Trophoblast cell (in vitro differentiated cells and primary cell): ENCODE data around the gene GLDN.
"Not testable (repeated sequence)": the region's sequence is repeated elsewhere in the genome, so short reads cannot be mapped to it uniquely, and the experiment has no call there.

Source experiments
- DNase-seq, 2 donors: peaks; one replicate each; pipeline ENCODE4 v3.0.0-alpha.2; 2016
- H2AFZ ChIP-seq: 2 replicates; pipeline ENCODE4 v1.6.1; 2013; ENCODE audit warnings: low read length, moderate library complexity, mild to moderate bottlenecking; ENCODE audit not compliant: insufficient read depth, poor library complexity
- H2AK5ac ChIP-seq: 2 replicates; pipeline ENCODE4 v1.6.1; 2013; ENCODE audit warnings: mild to moderate bottlenecking, low read length
- H2BK120ac ChIP-seq: 2 replicates; pipeline ENCODE4 v1.6.1; 2013; ENCODE audit warnings: low read length, mild to moderate bottlenecking, moderate library complexity; ENCODE audit not compliant: insufficient read depth, poor library complexity
- H2BK12ac ChIP-seq: 2 replicates; pipeline ENCODE4 v1.6.1; 2013; ENCODE audit warnings: mild to moderate bottlenecking, low read length, moderate library complexity
- H2BK5ac ChIP-seq: 2 replicates; pipeline ENCODE4 v1.6.1; 2013; ENCODE audit warnings: low read length, low read depth, moderate library complexity, mild to moderate bottlenecking; ENCODE audit not compliant: poor library complexity
- H3K14ac ChIP-seq: 2 replicates; pipeline ENCODE4 v1.6.1; 2013; ENCODE audit warnings: mild to moderate bottlenecking, low read length
- H3K18ac ChIP-seq: 2 replicates; pipeline ENCODE4 v1.6.1; 2013; ENCODE audit warnings: mild to moderate bottlenecking, low read length
- H3K23ac ChIP-seq: 2 replicates; pipeline ENCODE4 v1.6.1; 2013; ENCODE audit warnings: low read length
- H3K27ac ChIP-seq: 2 replicates; pipeline ENCODE4 v1.5.1; 2013; ENCODE audit warnings: low read depth, mild to moderate bottlenecking, inconsistent platforms, low read length, moderate library complexity
- H3K27me3 ChIP-seq: 2 replicates; pipeline ENCODE4 v1.6.1; 2013; ENCODE audit warnings: inconsistent platforms, mild to moderate bottlenecking, low read length, moderate library complexity; ENCODE audit not compliant: insufficient read depth
- H3K36me3 ChIP-seq, 2 experiments: 1 replicate in 1 of 2; 2 replicates in 1 of 2; pipeline ENCODE4 v1.6.1; 2013; ENCODE audit warnings: low read length in 2 of 2, mild to moderate bottlenecking in 2 of 2, moderate library complexity in 1 of 2; ENCODE audit not compliant: insufficient read depth in 2 of 2, control insufficient read depth in 1 of 2
- H3K4ac ChIP-seq: 2 replicates; pipeline ENCODE4 v1.6.1; 2013; ENCODE audit warnings: low read depth, mild to moderate bottlenecking, low read length, moderate library complexity
- H3K4me1 ChIP-seq, 2 experiments: 1 replicate in 1 of 2; 2 replicates in 1 of 2; pipeline ENCODE4 v1.6.1; 2013; ENCODE audit warnings: low read length in 2 of 2, mild to moderate bottlenecking in 2 of 2, moderate library complexity in 1 of 2; ENCODE audit not compliant: insufficient read depth in 2 of 2, control insufficient read depth in 1 of 2
- H3K4me2 ChIP-seq: 2 replicates; pipeline ENCODE4 v1.6.1; 2013; ENCODE audit warnings: inconsistent platforms, mild to moderate bottlenecking, low read length, moderate library complexity
- H3K4me3 ChIP-seq: 2 replicates; pipeline ENCODE4 v1.5.1; 2013; ENCODE audit warnings: mild to moderate bottlenecking, low read depth, low read length, inconsistent platforms
- H3K79me1 ChIP-seq: one replicate; pipeline ENCODE4 v1.6.1; 2013; ENCODE audit warnings: low read length
- H3K79me2 ChIP-seq: 2 replicates; pipeline ENCODE4 v1.6.1; 2013; ENCODE audit warnings: low read length, mild to moderate bottlenecking; ENCODE audit not compliant: control insufficient read depth, insufficient read depth, poor library complexity
- H3K9ac ChIP-seq: 2 replicates; pipeline ENCODE4 v1.6.1; 2013; ENCODE audit warnings: mild to moderate bottlenecking, low read length
- H3K9me3 ChIP-seq: 2 replicates; pipeline ENCODE4 v1.6.1; 2013; ENCODE audit warnings: low read depth, mild to moderate bottlenecking, control low read depth, inconsistent platforms, low read length; ENCODE audit not compliant: insufficient read depth
- H4K12ac ChIP-seq: 2 replicates; pipeline ENCODE4 v1.6.1; 2013; ENCODE audit warnings: low read depth, mild to moderate bottlenecking, low read length, moderate library complexity
- H4K8ac ChIP-seq: 2 replicates; pipeline ENCODE4 v1.6.1; 2013; ENCODE audit warnings: low read depth, mild to moderate bottlenecking, low read length, moderate library complexity
- H4K91ac ChIP-seq: one replicate; pipeline ENCODE4 v1.6.1; 2013; ENCODE audit warnings: low read depth, mild to moderate bottlenecking, low read length, moderate library complexity
- WGBS: extraction: QIAGEN DNeasy Blood & Tissue Kit; methylation state at CpG from one replicate; pipeline ENCODE4 v1.1.7; 2013; ENCODE audit warnings: missing lambda C conversion rate; ENCODE audit not compliant: insufficient read length, insufficient coverage; ENCODE audit errors: extremely low coverage; 5-methylcytosine and 5-hydroxymethylcytosine counted together

GLDN gene

DNA sequence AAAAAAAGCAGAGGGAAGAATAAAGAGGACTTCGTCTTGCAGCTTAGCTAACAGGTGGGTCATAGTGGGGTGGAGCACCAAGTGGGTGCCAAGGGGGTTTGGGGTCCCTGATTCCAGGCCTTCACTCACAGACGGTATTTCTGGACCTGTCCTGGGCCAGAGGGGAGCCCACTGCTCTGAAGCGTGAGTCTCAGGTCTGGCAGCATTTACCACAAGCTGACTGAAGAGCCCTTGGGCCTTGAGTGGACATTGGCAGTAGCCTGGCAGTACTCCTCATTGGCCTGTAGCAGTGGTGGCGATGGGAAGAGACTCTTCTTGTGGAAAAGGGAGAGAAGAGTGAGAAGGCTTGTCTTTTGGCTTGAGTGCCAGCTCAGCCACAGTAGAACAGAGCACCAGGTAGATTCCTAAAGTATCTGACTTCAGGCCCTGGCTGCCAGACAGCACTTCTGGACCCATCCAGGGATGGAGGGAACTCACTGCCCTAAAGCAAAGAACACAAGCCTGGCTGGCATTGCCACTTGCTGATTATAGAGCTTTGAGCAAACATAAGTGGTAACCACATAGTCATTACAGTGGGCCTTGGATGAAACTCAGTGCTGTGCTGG is 72.9 kb downstream of the GLDN start:
- H4K12ac ChIP-seq, result no peak overlapping the region
- H2AK5ac ChIP-seq, result no peak overlapping the region
- H3K9ac ChIP-seq, result no peak overlapping the region
- no peaks in the 10 kb centered on the region for H3K79me1 ChIP-seq
- H2BK120ac ChIP-seq, result no peak overlapping the region
- H3K23ac ChIP-seq, result no peak overlapping the region
- no peak overlapping the region for H3K4me2 ChIP-seq
- no peak overlapping the region for H3K27ac ChIP-seq
- H4K91ac ChIP-seq, result no peak overlapping the region
- H3K27me3 ChIP-seq, result no peaks in the 10 kb centered on the region
- no peaks in the 10 kb centered on the region for H3K4me1 ChIP-seq
- no peak overlapping the region for H3K18ac ChIP-seq
- H2AFZ ChIP-seq, result no peak overlapping the region
- H3K9me3 ChIP-seq, result no peaks in the 10 kb centered on the region
- DNase-seq, result no peak
- no CpG with 5 or more reads among the region's 4 CpGs for WGBS
- H3K4me3 ChIP-seq, result no peak overlapping the region
- H2BK12ac ChIP-seq, result no peak overlapping the region
- H3K79me2 ChIP-seq, result no peaks in the 10 kb centered on the region
- H3K36me3 ChIP-seq, result no peaks in the 10 kb centered on the region
- H3K14ac ChIP-seq, result no peak overlapping the region
- no peak overlapping the region for H2BK5ac ChIP-seq
- H3K4ac ChIP-seq, result no peak overlapping the region
- H4K8ac ChIP-seq, result no peak overlapping the region

DNA sequence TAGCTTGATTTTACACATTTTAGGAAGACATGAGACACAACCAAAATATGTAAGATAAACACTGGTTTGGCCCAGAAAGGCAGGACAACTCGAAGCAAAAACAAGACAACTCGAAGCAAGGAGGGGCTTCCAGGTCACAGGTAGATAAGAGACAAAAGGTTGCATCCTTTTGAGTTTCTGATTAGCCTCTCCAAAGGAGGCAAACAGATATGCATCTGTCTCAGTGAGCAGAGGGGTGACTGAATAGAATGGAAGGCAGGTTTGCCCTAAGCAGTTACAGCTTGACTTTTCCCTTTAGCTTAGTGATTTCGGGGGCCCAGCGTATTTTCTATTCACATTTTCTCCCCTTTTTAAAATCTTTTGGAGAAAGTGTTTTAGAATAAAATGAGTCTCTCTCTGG is 74.7 kb downstream of the GLDN start:
- Histone ChIP-seq H3K79me1 (no peaks in the 10 kb centered on the region), H3K36me3 (no peaks in the 10 kb centered on the region), H3K79me2 (no peaks in the 10 kb centered on the region), H3K4me3 (no peak overlapping the region), H2BK12ac (no peak overlapping the region), H2BK5ac (no peak overlapping the region), H2BK120ac (no peak overlapping the region), H2AK5ac (no peak overlapping the region), H3K9me3 (no peaks in the 10 kb centered on the region), H4K91ac (no peak overlapping the region), H3K9ac (no peak overlapping the region), H2AFZ (no peak overlapping the region), H3K4me1 (no peaks in the 10 kb centered on the region), H4K12ac (no peak overlapping the region), H3K27ac (no peak overlapping the region), H3K18ac (no peak overlapping the region), H4K8ac (no peak overlapping the region), H3K23ac (no peak overlapping the region), H3K4me2 (no peak overlapping the region), H3K4ac (no peak overlapping the region), H3K14ac (no peak overlapping the region), H3K27me3 (no peaks in the 10 kb centered on the region)
- no CpG with 5 or more reads among the region's 4 CpGs for WGBS
- DNase-seq, result no peak

DNA sequence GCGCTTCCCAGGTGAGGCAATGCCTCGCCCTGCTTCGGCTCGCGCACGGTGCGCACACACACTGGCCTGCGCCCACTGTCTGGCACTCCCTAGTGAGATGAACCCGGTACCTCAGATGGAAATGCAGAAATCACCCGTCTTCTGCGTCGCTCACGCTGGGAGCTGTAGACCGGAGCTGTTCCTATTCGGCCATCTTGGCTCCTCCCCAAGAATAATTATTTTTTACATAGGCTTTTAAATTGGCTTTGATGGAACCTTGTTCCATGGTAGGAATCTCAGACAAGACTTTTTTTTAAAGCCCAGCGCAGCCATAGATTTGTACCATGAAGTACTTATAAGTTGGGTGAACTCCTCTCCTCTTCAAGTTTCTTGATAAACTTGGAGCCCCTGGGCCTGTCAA is 81.6 kb downstream of the GLDN start:
- not testable (repeated sequence) for H2BK5ac ChIP-seq
- no CpG with 5 or more reads among the region's 16 CpGs for WGBS

DNA sequence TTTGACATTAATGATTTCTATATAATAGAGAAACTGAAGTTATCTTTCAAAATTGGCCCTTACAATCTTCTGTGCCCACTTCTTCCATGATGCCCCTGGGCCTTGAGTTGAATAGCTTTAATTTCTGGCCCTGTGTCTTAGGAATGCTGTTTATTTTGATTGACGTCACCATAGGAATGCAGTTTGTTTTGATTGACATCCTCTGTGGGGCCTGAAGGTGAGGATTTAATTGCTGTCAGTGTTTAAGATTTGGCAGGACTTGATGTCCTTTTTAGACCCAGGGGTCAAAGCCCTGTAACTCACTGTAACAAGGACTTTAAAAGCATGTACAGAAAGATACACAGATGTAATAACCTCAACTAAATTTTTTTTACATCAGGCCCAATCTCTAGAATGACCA is 83.3 kb downstream of the GLDN start:
- Histone ChIP-seq H3K9me3 (no peaks in the 10 kb centered on the region), H2AFZ (no peak overlapping the region), H3K4me3 (no peak overlapping the region), H4K8ac (no peak overlapping the region), H2BK12ac (no peak overlapping the region), H3K36me3 (no peaks in the 10 kb centered on the region), H3K4me1 (peaks cover 0 to 3% of the 10 kb centered on the region in 2 experiments), H3K14ac (no peak overlapping the region), H3K4ac (no peak overlapping the region), H3K27me3 (no peaks in the 10 kb centered on the region), H3K27ac (no peak overlapping the region), H3K18ac (no peak overlapping the region), H3K9ac (no peak overlapping the region), H4K91ac (no peak overlapping the region), H3K79me2 (no peaks in the 10 kb centered on the region), H3K4me2 (no peak overlapping the region), H2AK5ac (no peak overlapping the region), H3K79me1 (no peaks in the 10 kb centered on the region), H2BK5ac (no peak overlapping the region), H3K23ac (no peak overlapping the region), H2BK120ac (no peak overlapping the region), H4K12ac (no peak overlapping the region)
- DNase-seq, result peak; percentile 7 to 94
- no CpG with 5 or more reads among the region's 1 CpG for WGBS

More for the DNA sequence above, 81.6 kb downstream of the GLDN start:
- not testable (repeated sequence) for H3K4me2 ChIP-seq, H3K23ac ChIP-seq, H3K18ac ChIP-seq, DNase-seq, H3K36me3 ChIP-seq, H4K91ac ChIP-seq, H3K79me1 ChIP-seq, H2BK12ac ChIP-seq, H3K4me1 ChIP-seq, H2AK5ac ChIP-seq, H3K9ac ChIP-seq, H3K79me2 ChIP-seq, H4K12ac ChIP-seq, H2AFZ ChIP-seq, H2BK120ac ChIP-seq, H3K4me3 ChIP-seq, H3K14ac ChIP-seq, H4K8ac ChIP-seq, H3K27ac ChIP-seq, H3K27me3 ChIP-seq, H3K4ac ChIP-seq, H3K9me3 ChIP-seq
